H9 (cell line): Measurements from ENCODE around the gene GLB1L2. TPM values are rescaled to one million over a fixed set of nuclear protein-coding genes. Genes with fewer than 3 reads are reported as not detected.

Experiments
- DNase-seq: peaks from one replicate; pipeline ENCODE4 v3.0.0-alpha.2; 2017
- H2AFZ ChIP-seq: one replicate; pipeline ENCODE4 v1.6.1; 2013; ENCODE audit warnings: mild to moderate bottlenecking, low read length, control low read depth, moderate library complexity
- H2AK5ac ChIP-seq: 2 replicates; pipeline ENCODE4 v1.6.1; 2013; ENCODE audit warnings: low read length, control low read depth, mixed read lengths; ENCODE audit not compliant: insufficient read length
- H2BK120ac ChIP-seq: one replicate; pipeline ENCODE4 v1.6.1; 2013; ENCODE audit warnings: low read depth, mild to moderate bottlenecking, low read length, control low read depth, inconsistent platforms; ENCODE audit not compliant: poor library complexity, severe bottlenecking
- H2BK12ac ChIP-seq: 2 replicates; pipeline ENCODE4 v1.6.1; 2013; ENCODE audit warnings: low read length, control low read depth, mixed read lengths, low read depth; ENCODE audit not compliant: insufficient read length
- H2BK15ac ChIP-seq: 2 replicates; pipeline ENCODE4 v1.6.1; 2013; ENCODE audit warnings: low read depth, low read length, control low read depth
- H2BK20ac ChIP-seq: one replicate; pipeline ENCODE4 v1.6.1; 2013; ENCODE audit warnings: low read depth, mild to moderate bottlenecking, low read length, control low read depth, inconsistent platforms; ENCODE audit not compliant: poor library complexity, severe bottlenecking
- H2BK5ac ChIP-seq: 2 replicates; pipeline ENCODE4 v1.6.1; 2013; ENCODE audit warnings: low read length, control low read depth, mixed read lengths; ENCODE audit not compliant: insufficient read length
- H3K14ac ChIP-seq: 2 replicates; pipeline ENCODE4 v1.6.1; 2013; ENCODE audit warnings: low read length, control low read depth; ENCODE audit not compliant: insufficient read depth
- H3K18ac ChIP-seq: 2 replicates; pipeline ENCODE4 v1.6.1; 2013; ENCODE audit warnings: low read depth, mild to moderate bottlenecking, mixed read lengths, low read length, control low read depth; ENCODE audit not compliant: insufficient read length
- H3K23ac ChIP-seq: 2 replicates; pipeline ENCODE4 v1.6.1; 2013; ENCODE audit warnings: low read length, control low read depth, mixed read lengths, low read depth; ENCODE audit not compliant: insufficient read length
- H3K23me2 ChIP-seq: 2 replicates; pipeline ENCODE4 v1.6.1; 2013; ENCODE audit warnings: low read depth, mild to moderate bottlenecking, mixed read lengths, low read length, control low read depth; ENCODE audit not compliant: insufficient read length, poor library complexity, severe bottlenecking
- H3K27ac ChIP-seq: 2 replicates; pipeline ENCODE4 v1.5.1; 2013; ENCODE audit warnings: low read length, control low read depth, mixed read lengths, low read depth; ENCODE audit not compliant: insufficient read length
- H3K27me3 ChIP-seq: 2 replicates; pipeline ENCODE4 v1.6.1; 2013; ENCODE audit warnings: low read length, control low read depth, inconsistent platforms; ENCODE audit not compliant: insufficient read depth
- H3K4ac ChIP-seq: 2 replicates; pipeline ENCODE4 v1.6.1; 2013; ENCODE audit warnings: low read depth, mild to moderate bottlenecking, control low read depth, inconsistent platforms, low read length, moderate library complexity
- H3K4me1 ChIP-seq: 2 replicates; pipeline ENCODE4 v1.6.1; 2013; ENCODE audit warnings: low read length, control low read depth, inconsistent platforms; ENCODE audit not compliant: insufficient read depth
- H3K4me2 ChIP-seq: 2 replicates; pipeline ENCODE4 v1.6.1; 2013; ENCODE audit warnings: low read length, control low read depth, mixed read lengths; ENCODE audit not compliant: insufficient read length, insufficient read depth
- H3K56ac ChIP-seq: 2 replicates; pipeline ENCODE4 v1.6.1; 2013; ENCODE audit warnings: low read depth, mild to moderate bottlenecking, mixed read lengths, low read length, control low read depth; ENCODE audit not compliant: insufficient read length
- H3K79me1 ChIP-seq: 2 replicates; pipeline ENCODE4 v1.6.1; 2013; ENCODE audit warnings: low read depth, mild to moderate bottlenecking, moderate library complexity, low read length, control low read depth, inconsistent platforms; ENCODE audit not compliant: insufficient read depth, poor library complexity, severe bottlenecking
- H3K79me2 ChIP-seq: 2 replicates; pipeline ENCODE4 v1.6.1; 2013; ENCODE audit warnings: low read length, control low read depth, inconsistent platforms; ENCODE audit not compliant: insufficient read depth
- H3K9ac ChIP-seq: 2 replicates; pipeline ENCODE4 v1.6.1; 2013; ENCODE audit warnings: low read length, control low read depth, mixed read lengths; ENCODE audit not compliant: insufficient read length; ENCODE audit errors: extremely low read depth
- H3K9me3 ChIP-seq: one replicate; pipeline ENCODE4 v1.6.1; 2013; ENCODE audit warnings: low read depth, low read length, inconsistent platforms; ENCODE audit not compliant: control insufficient read depth
- H3T11ph ChIP-seq: one replicate; pipeline ENCODE4 v1.6.1; 2013; ENCODE audit warnings: mild to moderate bottlenecking, low read length, control low read depth, inconsistent platforms
- H4K20me1 ChIP-seq: one replicate; pipeline ENCODE4 v1.6.1; 2013; ENCODE audit not compliant: control insufficient read depth, insufficient read length, insufficient read depth
- H4K5ac ChIP-seq: 2 replicates; pipeline ENCODE4 v1.6.1; 2013; ENCODE audit warnings: low read depth, mild to moderate bottlenecking, mixed read lengths, low read length, control low read depth; ENCODE audit not compliant: insufficient read length
- H4K8ac ChIP-seq: replicated peaks from 2 replicates; pipeline ENCODE4 v1.6.1; 2013; ENCODE audit warnings: low read length, control low read depth, mixed read lengths, low read depth; ENCODE audit not compliant: insufficient read length
- H4K91ac ChIP-seq: 2 replicates; pipeline ENCODE4 v1.6.1; 2013; ENCODE audit warnings: low read depth, mild to moderate bottlenecking, moderate library complexity, mixed read lengths, low read length, control low read depth; ENCODE audit not compliant: insufficient read length
- H3K27ac Mint-ChIP-seq, 3 experiments: 2 replicates in 2 of 3; 3 replicates in 1 of 3; pipeline ENCODE4 v1.8.0; 2020 to 2021; ENCODE audit warnings: mixed read lengths in 3 of 3, mild to moderate bottlenecking in 1 of 3, moderate library complexity in 1 of 3
- H3K27me3 Mint-ChIP-seq: 2 replicates; pipeline ENCODE4 v1.8.0; 2021; ENCODE audit warnings: low read depth, mild to moderate bottlenecking, moderate library complexity, mixed read lengths
- H3K36me3 Mint-ChIP-seq, 3 experiments: 2 replicates in 2 of 3; 3 replicates in 1 of 3; pipeline ENCODE4 v1.8.0; 2020 to 2021; ENCODE audit warnings: low read depth in 3 of 3, mixed read lengths in 3 of 3; ENCODE audit not compliant: insufficient read depth in 1 of 3
- H3K4me1 Mint-ChIP-seq, 2 experiments: 2 replicates each; pipeline ENCODE4 v1.8.0; 2020; ENCODE audit warnings: mixed read lengths in 2 of 2
- H3K4me3 Mint-ChIP-seq, 2 experiments: 2 replicates in 1 of 2; 3 replicates in 1 of 2; pipeline ENCODE4 v1.8.0; 2020 to 2021; ENCODE audit warnings: mild to moderate bottlenecking in 2 of 2, mixed read lengths in 2 of 2, moderate library complexity in 1 of 2
- H3K9me3 Mint-ChIP-seq, 2 experiments: 2 replicates in 1 of 2; 3 replicates in 1 of 2; pipeline ENCODE4 v1.8.0; 2020; ENCODE audit warnings: mild to moderate bottlenecking in 2 of 2, mixed read lengths in 2 of 2, moderate library complexity in 1 of 2
- WGBS: extraction: QIAGEN DNeasy Blood & Tissue Kit; methylation state at CpG from one replicate; pipeline ENCODE4 v1.1.7; 2013; ENCODE audit warnings: missing lambda C conversion rate, low lambda C conversion rate, mixed read lengths; ENCODE audit not compliant: insufficient read length; ENCODE audit errors: extremely low coverage; 5-methylcytosine and 5-hydroxymethylcytosine counted together
- total RNA-seq: library from RNA; stranded (reverse); gene quantifications from 2 replicates; pipeline ENCODE4 v1.2.1, GENCODE V29; 2021
- TF ChIP-seq, protein P1 (sequence below): fragments of 200-600 bp; sonication (generic); conservative IDR thresholded peaks from 3 replicates; pipeline ENCODE4 v1.8.0; 2021; ENCODE audit warnings: antibody characterized with exemption, mild to moderate bottlenecking

Gene GLB1L2
- total RNA-seq, 1 experiment from 2014 or later, result 2.4 TPM

DNA sequence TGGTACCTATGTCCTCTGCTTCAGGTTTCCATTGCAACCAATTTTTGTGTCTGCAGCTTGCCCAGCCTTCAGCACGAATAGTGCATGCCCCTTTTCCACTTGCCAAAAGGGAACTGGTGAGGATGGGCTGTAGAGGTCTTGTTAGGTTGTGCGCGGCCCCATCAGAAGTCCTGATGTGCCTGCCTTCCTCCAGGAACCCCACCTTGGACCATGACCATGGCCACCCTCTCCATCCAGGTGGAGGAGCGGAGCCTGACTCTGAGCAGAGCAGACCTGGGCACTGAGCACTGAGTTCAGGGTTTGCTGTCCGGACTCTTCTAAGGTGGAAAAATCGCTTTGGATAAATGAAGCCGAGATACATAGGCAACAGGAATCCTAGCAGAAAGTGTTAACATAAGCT is 6.9 kb downstream of the GLB1L2 start:
- H2BK120ac ChIP-seq, result no peak overlapping the region
- Mint-ChIP-seq H3K4me3 (no peak overlapping the region), H3K9me3 (no peaks in the 10 kb centered on the region), H3K4me1 (no peaks in the 10 kb centered on the region), H3K36me3 (no peaks in the 10 kb centered on the region), H3K27ac (no peak overlapping the region), H3K27me3 (peaks cover 32% of the 10 kb centered on the region)
- no peak overlapping the region for H3T11ph ChIP-seq
- H3K27me3 ChIP-seq, result no peaks in the 10 kb centered on the region
- no peak overlapping the region for H2BK5ac ChIP-seq
- no peak overlapping the region for H4K5ac ChIP-seq
- H3K4me1 ChIP-seq, result 0 out of 2 replicates have a peak, but pooled peaks cover 3% of the 10 kb centered on the region
- H2BK12ac ChIP-seq, result no peak overlapping the region
- no peaks in the 10 kb centered on the region for H3K23me2 ChIP-seq
- no peaks in the 10 kb centered on the region for H3K79me2 ChIP-seq
- no peak overlapping the region for H4K91ac ChIP-seq
- H2AK5ac ChIP-seq, result no peak overlapping the region
- H3K4ac ChIP-seq, result no peak overlapping the region
- no peak overlapping the region for H2BK15ac ChIP-seq
- H3K9me3 ChIP-seq, result no peaks in the 10 kb centered on the region
- no peak for DNase-seq
- H3K79me1 ChIP-seq, result no peaks in the 10 kb centered on the region
- no peak overlapping the region for H3K56ac ChIP-seq
- H3K14ac ChIP-seq, result no peak overlapping the region
- H2AFZ ChIP-seq, result no peak overlapping the region
- no peak overlapping the region for H2BK20ac ChIP-seq
- H4K20me1 ChIP-seq, result no peaks in the 10 kb centered on the region
- no peak overlapping the region for H3K23ac ChIP-seq
- WGBS, result no CpG with 5 or more reads among the region's 7 CpGs
- no peak overlapping the region for H4K8ac ChIP-seq
- H3K9ac ChIP-seq, result no peak overlapping the region
- no peak overlapping the region for H3K18ac ChIP-seq
- H3K4me2 ChIP-seq, result no peak overlapping the region
- no peak overlapping the region for H3K27ac ChIP-seq
- TF ChIP-seq, protein P1, sequence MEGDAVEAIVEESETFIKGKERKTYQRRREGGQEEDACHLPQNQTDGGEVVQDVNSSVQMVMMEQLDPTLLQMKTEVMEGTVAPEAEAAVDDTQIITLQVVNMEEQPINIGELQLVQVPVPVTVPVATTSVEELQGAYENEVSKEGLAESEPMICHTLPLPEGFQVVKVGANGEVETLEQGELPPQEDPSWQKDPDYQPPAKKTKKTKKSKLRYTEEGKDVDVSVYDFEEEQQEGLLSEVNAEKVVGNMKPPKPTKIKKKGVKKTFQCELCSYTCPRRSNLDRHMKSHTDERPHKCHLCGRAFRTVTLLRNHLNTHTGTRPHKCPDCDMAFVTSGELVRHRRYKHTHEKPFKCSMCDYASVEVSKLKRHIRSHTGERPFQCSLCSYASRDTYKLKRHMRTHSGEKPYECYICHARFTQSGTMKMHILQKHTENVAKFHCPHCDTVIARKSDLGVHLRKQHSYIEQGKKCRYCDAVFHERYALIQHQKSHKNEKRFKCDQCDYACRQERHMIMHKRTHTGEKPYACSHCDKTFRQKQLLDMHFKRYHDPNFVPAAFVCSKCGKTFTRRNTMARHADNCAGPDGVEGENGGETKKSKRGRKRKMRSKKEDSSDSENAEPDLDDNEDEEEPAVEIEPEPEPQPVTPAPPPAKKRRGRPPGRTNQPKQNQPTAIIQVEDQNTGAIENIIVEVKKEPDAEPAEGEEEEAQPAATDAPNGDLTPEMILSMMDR, result no peak
